ENCODE data around the gene CAMK4.

- TF ChIP-seq CTCF (IDR thresholded peaks at IDR 0.05) (no peak), EZH2phosphoT487 (IDR thresholded peaks at IDR 0.05) (no peak)
Observed at GRCh38 chr5:111389390-111390082, 165.4 kb downstream of the CAMK4 start.
